ENCODE data around the gene INPP5A. TPM values are rescaled to one million over a fixed set of nuclear protein-coding genes. Genes with fewer than 3 reads are reported as not detected.
A peak's percentile ranks its signal among the peaks of the same experiment; 100 is the strongest.

Gene INPP5A
- total and polyA plus RNA-seq, 7 donors, result 17.6 to 132 (median 100) TPM

- TF ChIP-seq EP300 (IDR thresholded peaks at IDR 0.05), result no peak
- TF ChIP-seq CTCF (IDR thresholded peaks at IDR 0.05), result no peak
- no peak for TF ChIP-seq POLR2A (IDR thresholded peaks at IDR 0.05)
- no peak for TF ChIP-seq POLR2AphosphoS5 (IDR thresholded peaks at IDR 0.05)
- WGBS, 2 donors, result 97 to 98% methylated on average over 56 of the region's 56 CpGs
- peak; percentile 44 for DNase-seq
- Histone ChIP-seq H3K4me1 (peaks cover 0 to under 1% (median 0%) of the 10 kb centered on the region in 4 donors), H3K36me3 (peaks cover 7 to 19% (median 16%) of the 10 kb centered on the region in 4 donors), H3K4me3 (no peak overlapping the region), H3K27me3 (no peaks in the 10 kb centered on the region), H3K9me3 (no peaks in the 10 kb centered on the region), H3K27ac (no peak overlapping the region)
- intact Hi-C loops (cut with DNase I), result no loop called here
These were observed 153.4 kb downstream of the INPP5A start for GRCh38 chr10:132690821-132691610.

DNA sequence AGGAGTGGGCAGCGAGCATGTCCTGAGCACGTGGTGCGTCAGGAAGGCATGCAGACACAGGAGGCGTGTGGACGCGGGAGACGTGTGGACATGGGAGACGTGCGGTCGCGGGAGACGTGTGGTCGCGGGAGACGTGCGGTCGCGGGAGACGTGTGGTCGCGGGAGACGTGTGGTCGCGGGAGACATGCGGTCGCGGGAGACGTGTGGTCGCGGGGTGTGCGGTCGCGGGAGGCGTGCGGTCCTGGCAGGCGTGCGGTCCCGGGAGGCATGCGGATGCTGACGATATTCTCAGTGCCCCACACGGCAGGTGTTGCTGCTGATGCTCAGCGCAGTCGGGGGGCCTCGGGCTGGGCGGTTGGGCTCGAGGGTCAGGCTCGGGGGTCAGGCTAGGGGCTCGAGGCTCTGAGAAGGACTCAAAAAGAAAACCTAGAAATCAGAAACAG is 154.1 kb downstream of the INPP5A start:
- Histone ChIP-seq H3K27ac (no peak overlapping the region), H3K27me3 (no peaks in the 10 kb centered on the region), H3K36me3 (peaks cover 7 to 19% (median 16%) of the 10 kb centered on the region in 4 donors), H3K4me1 (no peaks in the 10 kb centered on the region), H3K4me3 (no peak overlapping the region), H3K9me3 (no peaks in the 10 kb centered on the region)
- WGBS, 2 donors, result 97 to 98% methylated on average over 48 of the region's 48 CpGs
- TF ChIP-seq EP300 (IDR thresholded peaks at IDR 0.05) (no peak), POLR2A (IDR thresholded peaks at IDR 0.05) (no peak), CTCF (IDR thresholded peaks at IDR 0.05) (no peak), POLR2AphosphoS5 (IDR thresholded peaks at IDR 0.05) (no peak)
- intact Hi-C loops (cut with DNase I), result no loop called here
- peak; percentile 50 for DNase-seq

DNA sequence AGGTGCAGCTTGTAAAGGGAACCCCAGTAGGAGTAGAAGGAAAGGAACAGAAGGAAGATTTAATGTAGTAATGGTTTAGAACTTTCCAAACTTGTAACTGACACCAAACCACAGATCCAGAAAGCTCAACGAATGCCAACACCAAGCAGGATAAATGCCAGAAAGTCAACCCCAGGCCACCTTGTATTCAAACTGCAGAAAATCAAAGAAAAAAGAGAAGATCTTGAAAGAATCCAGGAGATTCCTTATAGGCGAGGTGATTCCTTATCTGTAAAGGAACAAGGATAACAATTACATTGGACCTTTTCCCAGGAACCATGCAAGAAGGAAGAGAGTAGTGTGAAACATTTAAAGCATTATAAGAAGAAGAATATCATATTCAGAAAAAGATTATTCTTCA is 154.7 kb downstream of the INPP5A start:
- intact Hi-C loops (cut with DNase I), result no loop called here
- Histone ChIP-seq H3K27me3 (no peaks in the 10 kb centered on the region), H3K9me3 (no peaks in the 10 kb centered on the region), H3K4me1 (no peaks in the 10 kb centered on the region), H3K36me3 (peaks cover 7 to 19% (median 16%) of the 10 kb centered on the region in 4 donors), H3K27ac (no peak overlapping the region), H3K4me3 (no peak overlapping the region)
- no peak for TF ChIP-seq CTCF (IDR thresholded peaks at IDR 0.05)
- TF ChIP-seq POLR2A (IDR thresholded peaks at IDR 0.05), result no peak
- TF ChIP-seq EP300 (IDR thresholded peaks at IDR 0.05), result no peak
- TF ChIP-seq POLR2AphosphoS5 (IDR thresholded peaks at IDR 0.05), result no peak
- no peak for DNase-seq
- WGBS, 2 donors, result 64 to 84% methylated on average over 2 of the region's 2 CpGs

DNA sequence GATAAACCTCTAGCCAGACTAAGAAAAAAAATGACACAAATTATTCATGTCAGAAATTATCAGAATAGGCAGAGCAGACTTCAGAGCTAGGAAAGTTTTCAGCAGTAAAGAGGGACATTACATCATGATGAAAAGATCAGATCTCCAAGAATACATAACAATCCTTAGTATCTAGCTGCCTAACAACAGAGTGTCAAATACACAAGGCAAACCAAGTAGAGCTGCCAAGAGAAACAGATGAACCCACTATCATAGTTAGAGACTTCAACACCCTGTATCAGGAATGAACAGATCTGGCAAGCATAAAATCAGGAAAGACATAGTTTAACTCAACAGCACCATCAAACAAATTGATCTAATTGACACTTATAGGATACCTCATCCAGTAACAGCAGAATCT is 156.1 kb downstream of the INPP5A start:
- H3K36me3 ChIP-seq, result peaks cover 11 to 33% (median 16%) of the 10 kb centered on the region in 4 donors
- H3K4me1 ChIP-seq, result no peaks in the 10 kb centered on the region
- intact Hi-C loops (cut with DNase I), result no loop called here
- no peaks in the 10 kb centered on the region for H3K9me3 ChIP-seq
- no peaks in the 10 kb centered on the region for H3K27me3 ChIP-seq
- no peak for DNase-seq
- TF ChIP-seq POLR2A (IDR thresholded peaks at IDR 0.05) (no peak), CTCF (IDR thresholded peaks at IDR 0.05) (no peak), POLR2AphosphoS5 (IDR thresholded peaks at IDR 0.05) (no peak), EP300 (IDR thresholded peaks at IDR 0.05) (no peak)
- no peak overlapping the region for H3K4me3 ChIP-seq
- no peak overlapping the region for H3K27ac ChIP-seq

All from sigmoid colon (tissue), 7 donors.